Smooth muscle cell (in vitro differentiated cells): Measurements from ENCODE around the gene SGK1. TPM values are rescaled to one million over a fixed set of nuclear protein-coding genes. Genes with fewer than 3 reads are reported as not detected.
"Not testable (repeated sequence)": the region's sequence is repeated elsewhere in the genome, so short reads cannot be mapped to it uniquely, and the experiment has no call there.

ENCODE experiments used
- DNase-seq: peaks from one replicate; lab custom pipeline; 2025; ENCODE audit not compliant: unreplicated experiment; lab: John Stamatoyannopoulos, UW
- H2AFZ ChIP-seq: fragments of 200-600 bp; sonication (generic); 2 replicates; pipeline ENCODE4 v1.6.0; 2016; ENCODE audit warnings: antibody characterized with exemption, low read depth, mild to moderate bottlenecking
- H3F3A ChIP-seq: fragments of 200-600 bp; sonication (generic); 2 replicates; pipeline ENCODE4 v1.6.0; 2017; ENCODE audit warnings: antibody characterized with exemption, low read depth
- H3K27ac ChIP-seq: fragments of 200-600 bp; sonication (generic); 2 replicates; pipeline ENCODE4 v1.5.1; 2016; ENCODE audit warnings: low read depth, mild to moderate bottlenecking
- H3K27me3 ChIP-seq: fragments of 200-600 bp; sonication (generic); 2 replicates; pipeline ENCODE4 v1.6.1; 2016; ENCODE audit warnings: low read depth, mild to moderate bottlenecking
- H3K36me3 ChIP-seq: fragments of 200-600 bp; sonication (generic); 2 replicates; pipeline ENCODE4 v1.5.1; 2016; ENCODE audit warnings: low read depth
- H3K4me1 ChIP-seq: fragments of 200-600 bp; sonication (generic); 2 replicates; pipeline ENCODE4 v1.5.1; 2016; ENCODE audit warnings: low read depth
- H3K4me2 ChIP-seq: fragments of 200-600 bp; sonication (generic); 2 replicates; pipeline ENCODE4 v1.6.0; 2016; ENCODE audit warnings: mild to moderate bottlenecking
- H3K4me3 ChIP-seq: fragments of 200-600 bp; sonication (generic); 2 replicates; pipeline ENCODE4 v1.5.1; 2016; ENCODE audit warnings: mild to moderate bottlenecking
- H3K79me2 ChIP-seq: fragments of 200-600 bp; sonication (generic); 2 replicates; pipeline ENCODE4 v1.6.0; 2016; ENCODE audit warnings: low read depth, mild to moderate bottlenecking
- H3K9ac ChIP-seq: fragments of 200-600 bp; sonication (generic); 2 replicates; pipeline ENCODE4 v1.6.0; 2016; ENCODE audit warnings: low read depth
- H3K9me3 ChIP-seq: fragments of 200-600 bp; sonication (generic); replicated peaks from 2 replicates; pipeline ENCODE4 v1.5.1; 2016; ENCODE audit warnings: low read depth
- H4K20me1 ChIP-seq: fragments of 200-600 bp; sonication (generic); 2 replicates; pipeline ENCODE4 v1.6.0; 2016; ENCODE audit warnings: low read depth
- WGBS: methylation state at CpG from one replicate; pipeline ENCODE4 v1.1.7; 2016; ENCODE audit warnings: low lambda C conversion rate; 5-methylcytosine and 5-hydroxymethylcytosine counted together
- polyA plus RNA-seq: library from polyadenylated mRNA; unstranded; fragments of >200 nt; fragmentation: Nextera tagmentation; extraction: Ambion mirVana; gene quantifications from 2 replicates; pipeline ENCODE4 v1.2.1, GENCODE V29; 2016
- total RNA-seq: library from RNA; depleted of rRNA; stranded (reverse); fragments of >200 nt; gene quantifications from 2 replicates; pipeline ENCODE4 v1.2.3, GENCODE V29; 2014
- TF ChIP-seq, protein P1 (sequence below): fragments of 200-600 bp; sonication (generic); IDR thresholded peaks from 2 replicates; pipeline ENCODE4 v1.5.1; 2017; ENCODE audit warnings: borderline replicate concordance, mild to moderate bottlenecking, antibody characterized with exemption; ENCODE audit not compliant: insufficient read depth, poor library complexity, severe bottlenecking

The SGK1 gene
- total and polyA plus RNA-seq, 2 experiments from 2014 or later = 18.9 to 109 TPM

DNA sequence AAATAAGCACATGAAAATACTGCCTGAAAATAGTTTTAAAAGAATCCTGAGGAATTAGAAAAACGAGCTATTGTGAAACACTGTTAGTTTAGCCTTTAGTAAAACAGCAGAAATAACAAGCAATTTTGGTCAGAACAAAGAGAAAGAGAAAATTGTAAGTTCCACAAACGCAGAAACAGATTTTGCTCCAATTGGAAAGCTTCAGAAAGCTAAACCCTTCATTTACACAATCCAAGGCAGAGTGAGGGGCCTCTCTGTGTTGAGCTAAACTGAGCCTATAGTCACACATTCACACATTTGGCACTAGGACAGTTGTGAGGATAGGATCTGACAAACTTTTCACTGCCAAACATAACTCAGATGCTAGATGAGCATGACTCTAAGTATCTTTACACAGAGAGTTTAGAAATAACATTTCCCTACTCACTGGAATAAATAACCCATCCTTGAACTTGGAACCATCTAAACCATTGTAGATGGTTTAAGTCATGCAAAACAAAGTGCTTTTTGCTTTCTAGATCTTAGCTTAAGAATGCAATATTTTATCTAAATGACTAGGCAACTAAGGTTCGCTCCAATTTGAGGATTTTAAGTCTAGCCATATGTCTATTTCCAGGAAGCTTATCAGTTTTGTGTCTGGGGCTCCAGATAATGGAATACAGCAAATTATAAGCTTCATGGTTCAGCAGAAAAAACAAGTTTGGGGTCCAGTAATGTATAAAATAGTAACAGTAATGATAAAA is 122.6 kb downstream of the SGK1 start:
- peak overlapping the region; percentile 22 for H3K9ac ChIP-seq
- peaks cover 9% of the 10 kb centered on the region for H3K4me1 ChIP-seq
- TF ChIP-seq, protein P1, sequence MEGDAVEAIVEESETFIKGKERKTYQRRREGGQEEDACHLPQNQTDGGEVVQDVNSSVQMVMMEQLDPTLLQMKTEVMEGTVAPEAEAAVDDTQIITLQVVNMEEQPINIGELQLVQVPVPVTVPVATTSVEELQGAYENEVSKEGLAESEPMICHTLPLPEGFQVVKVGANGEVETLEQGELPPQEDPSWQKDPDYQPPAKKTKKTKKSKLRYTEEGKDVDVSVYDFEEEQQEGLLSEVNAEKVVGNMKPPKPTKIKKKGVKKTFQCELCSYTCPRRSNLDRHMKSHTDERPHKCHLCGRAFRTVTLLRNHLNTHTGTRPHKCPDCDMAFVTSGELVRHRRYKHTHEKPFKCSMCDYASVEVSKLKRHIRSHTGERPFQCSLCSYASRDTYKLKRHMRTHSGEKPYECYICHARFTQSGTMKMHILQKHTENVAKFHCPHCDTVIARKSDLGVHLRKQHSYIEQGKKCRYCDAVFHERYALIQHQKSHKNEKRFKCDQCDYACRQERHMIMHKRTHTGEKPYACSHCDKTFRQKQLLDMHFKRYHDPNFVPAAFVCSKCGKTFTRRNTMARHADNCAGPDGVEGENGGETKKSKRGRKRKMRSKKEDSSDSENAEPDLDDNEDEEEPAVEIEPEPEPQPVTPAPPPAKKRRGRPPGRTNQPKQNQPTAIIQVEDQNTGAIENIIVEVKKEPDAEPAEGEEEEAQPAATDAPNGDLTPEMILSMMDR = no peak
- DNase-seq = no peak
- no peaks in the 10 kb centered on the region for H3K79me2 ChIP-seq
- peak overlapping the region; percentile 70 for H2AFZ ChIP-seq
- no peaks in the 10 kb centered on the region for H3K36me3 ChIP-seq
- H3K27ac ChIP-seq = peak overlapping the region; percentile 60
- H3K4me3 ChIP-seq = no peak overlapping the region
- H3K4me2 ChIP-seq = peak overlapping the region; percentile 37
- peaks cover 3% of the 10 kb centered on the region for H3F3A ChIP-seq
- H4K20me1 ChIP-seq = no peaks in the 10 kb centered on the region
- no peaks in the 10 kb centered on the region for H3K9me3 ChIP-seq
- H3K27me3 ChIP-seq = no peaks in the 10 kb centered on the region
- 39% methylated on average over 3 of the region's 3 CpGs for WGBS

DNA sequence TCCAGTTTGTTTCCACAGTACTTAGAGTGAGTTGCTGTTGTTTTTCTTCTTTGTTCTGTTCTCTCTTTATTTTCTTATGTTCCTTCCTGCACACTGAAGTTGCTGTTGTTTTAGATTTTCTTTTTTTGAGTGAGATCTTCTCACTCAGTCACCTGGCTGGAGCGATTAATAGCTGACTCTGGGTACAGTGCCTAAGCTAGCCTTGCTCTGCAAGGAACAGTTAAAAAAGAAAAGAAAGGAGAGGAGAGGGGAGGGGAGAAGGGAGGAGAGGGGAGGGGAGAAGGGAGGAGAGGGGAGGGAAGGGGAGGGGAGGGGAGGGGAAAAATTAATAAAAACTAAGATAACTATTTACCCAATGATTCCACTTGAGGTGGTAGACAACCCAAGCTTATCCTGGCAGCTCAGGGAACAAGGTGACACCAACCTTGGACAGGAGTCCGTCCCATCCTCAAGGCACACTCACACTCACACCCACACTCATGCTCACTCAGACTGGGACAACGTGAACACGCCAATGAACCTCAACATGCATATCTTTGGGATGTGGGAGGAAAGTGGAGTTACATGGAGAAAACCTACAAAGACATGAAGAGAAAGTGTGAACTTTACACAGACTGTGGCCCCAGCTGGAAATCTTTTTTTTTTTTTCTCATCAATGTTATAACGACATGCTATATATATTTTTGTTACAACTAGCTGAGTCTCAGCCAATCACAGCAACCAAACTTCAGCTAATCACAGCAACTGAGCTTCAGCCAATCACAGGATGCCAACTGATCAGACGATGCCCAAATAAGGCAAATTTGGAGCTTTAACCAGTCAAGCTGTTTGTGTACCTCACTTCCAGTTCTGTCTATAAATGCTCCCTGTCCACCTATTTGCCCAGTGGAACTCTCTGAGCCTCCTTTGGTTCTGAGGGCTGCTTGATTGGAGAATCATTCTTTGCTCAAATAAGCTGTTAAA is 124.1 kb downstream of the SGK1 start:
- no peak overlapping the region for H3K4me3 ChIP-seq
- no peak for DNase-seq
- H3K36me3 ChIP-seq = no peaks in the 10 kb centered on the region
- H3K4me2 ChIP-seq = no peak overlapping the region
- H3K27ac ChIP-seq = no peak overlapping the region
- no peaks in the 10 kb centered on the region for H3K27me3 ChIP-seq
- H3K79me2 ChIP-seq = no peaks in the 10 kb centered on the region
- no peaks in the 10 kb centered on the region for H3K9me3 ChIP-seq
- no peaks in the 10 kb centered on the region for H4K20me1 ChIP-seq
- H2AFZ ChIP-seq = no peak overlapping the region
- H3K9ac ChIP-seq = no peak overlapping the region
- H3F3A ChIP-seq = peaks cover 3% of the 10 kb centered on the region
- 96% methylated on average over 6 of the region's 6 CpGs for WGBS
- peaks cover 9% of the 10 kb centered on the region for H3K4me1 ChIP-seq
- TF ChIP-seq, protein P1 = no peak

DNA sequence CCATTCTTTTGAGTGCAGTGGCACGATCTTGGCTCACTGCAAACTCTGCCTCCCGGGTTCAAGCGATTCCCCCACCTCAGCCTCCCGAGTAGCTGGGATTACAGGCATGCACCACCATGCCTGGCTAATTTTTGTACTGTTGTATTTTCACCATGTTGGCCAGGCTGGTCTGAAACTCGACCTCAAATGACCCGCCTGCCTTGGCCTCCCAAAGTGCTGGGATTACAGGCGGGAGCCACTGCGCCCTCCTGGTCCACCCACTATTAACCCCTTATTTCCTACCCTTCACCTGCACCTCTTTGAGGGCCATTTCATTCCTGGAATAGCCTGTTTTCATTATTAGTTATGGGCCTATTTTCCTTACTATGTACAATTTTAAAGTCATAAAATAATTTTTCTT is 125.3 kb downstream of the SGK1 start:
- H3K36me3 ChIP-seq, DNase-seq, H2AFZ ChIP-seq, H3K79me2 ChIP-seq, H3K4me3 ChIP-seq, H4K20me1 ChIP-seq, H3F3A ChIP-seq, H3K4me2 ChIP-seq, H3K27me3 ChIP-seq, H3K4me1 ChIP-seq, H3K9me3 ChIP-seq, H3K27ac ChIP-seq, H3K9ac ChIP-seq: not testable (repeated sequence)
- 79% methylated on average over 7 of the region's 8 CpGs for WGBS

DNA sequence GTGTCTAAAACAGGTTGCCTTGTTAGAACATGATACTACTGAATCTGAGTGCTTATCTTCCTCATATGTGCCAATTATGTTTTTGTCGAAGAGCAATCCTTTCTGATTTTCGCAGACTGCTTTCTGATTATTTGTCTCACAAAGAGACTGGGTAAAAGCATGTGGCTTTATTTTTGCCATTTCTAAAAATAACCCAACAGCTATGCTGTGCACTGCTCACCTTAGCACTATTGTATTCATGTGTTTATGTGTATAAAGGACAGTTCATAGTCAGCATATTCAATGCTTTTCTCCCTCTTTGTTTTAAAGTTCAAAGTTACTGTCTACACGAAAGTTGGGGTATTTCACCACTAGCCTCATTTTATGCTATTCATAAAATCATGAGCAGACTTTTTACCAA is 127.0 kb downstream of the SGK1 start:
- H3K4me3 ChIP-seq = no peak overlapping the region
- 85% methylated on average over 3 of the region's 3 CpGs for WGBS
- TF ChIP-seq, protein P1 = no peak
- H2AFZ ChIP-seq = no peak overlapping the region
- H3K9me3 ChIP-seq = no peaks in the 10 kb centered on the region
- H3K79me2 ChIP-seq = no peaks in the 10 kb centered on the region
- peaks cover 9% of the 10 kb centered on the region for H3K4me1 ChIP-seq
- H3K27ac ChIP-seq = no peak overlapping the region
- H3K27me3 ChIP-seq = no peaks in the 10 kb centered on the region
- no peaks in the 10 kb centered on the region for H4K20me1 ChIP-seq
- no peak for DNase-seq
- peaks cover 3% of the 10 kb centered on the region for H3F3A ChIP-seq
- no peaks in the 10 kb centered on the region for H3K36me3 ChIP-seq
- no peak overlapping the region for H3K4me2 ChIP-seq
- no peak overlapping the region for H3K9ac ChIP-seq
